NCI-H748 (cell line): ENCODE measurements around the gene UTF1.

Experiments
- DNase-seq: peaks from one replicate; lab custom pipeline; 2025; ENCODE audit not compliant: unreplicated experiment; lab: John Stamatoyannopoulos, UW

UTF1 gene

GRCh38 chr10:133277277-133277992 lies 47.4 kb downstream of the UTF1 start:
- DNase-seq = no peak

GRCh38 chr10:133277993-133278576 lies 48.1 kb downstream of the UTF1 start:
- no peak for DNase-seq

GRCh38 chr10:133278577-133279265 lies 48.7 kb downstream of the UTF1 start:
- DNase-seq = no peak

GRCh38 chr10:133279326-133280226 lies 49.6 kb downstream of the UTF1 start:
- DNase-seq = no peak

GRCh38 chr10:133280391-133281059 lies 50.5 kb downstream of the UTF1 start:
- DNase-seq = no peak

- DNase-seq = no peak
Measured at GRCh38 chr10:133281084-133281483, 51.1 kb downstream of the UTF1 start.
